GM21515 (cell line): Measurements from ENCODE around the gene KLF7.

ENCODE experiments used
- ATAC-seq: cut with Tn5 transposase; IDR thresholded peaks from one replicate; pipeline ENCODE4 v1.9.1; 2021; ENCODE audit not compliant: unreplicated experiment

KLF7 gene

GRCh38 chr2:207150284-207150683 is 15.5 kb downstream of the KLF7 start:
- no peak for ATAC-seq

GRCh38 chr2:207149249-207150213 is 16.2 kb downstream of the KLF7 start:
- peak; percentile 85 for ATAC-seq

DNA sequence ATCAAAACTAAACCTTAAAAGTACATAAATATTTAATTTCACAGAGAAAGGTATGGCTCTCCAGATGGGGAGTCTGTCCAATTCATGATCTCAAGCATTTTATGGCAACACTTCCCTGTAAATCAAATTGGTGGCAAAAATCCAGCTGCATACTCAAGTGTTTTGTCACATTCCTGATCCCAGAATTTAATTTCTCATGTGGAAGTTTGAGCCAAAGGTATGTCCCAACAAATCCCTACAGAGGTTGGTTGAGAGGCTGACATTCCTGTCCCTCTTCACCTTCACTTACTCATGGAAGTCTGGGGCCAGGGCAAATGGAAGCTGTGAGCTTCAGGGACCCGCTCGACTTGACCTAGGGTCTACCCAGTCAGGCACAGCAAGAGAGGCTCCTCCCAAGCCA is 17.7 kb downstream of the KLF7 start:
- ATAC-seq = no peak

GRCh38 chr2:207144173-207144785 is 21.5 kb downstream of the KLF7 start:
- no peak for ATAC-seq

GRCh38 chr2:207143215-207144172 is 22.3 kb downstream of the KLF7 start:
- ATAC-seq = peak; percentile 60

GRCh38 chr2:207142461-207142860 is 23.3 kb downstream of the KLF7 start:
- ATAC-seq = no peak

DNA sequence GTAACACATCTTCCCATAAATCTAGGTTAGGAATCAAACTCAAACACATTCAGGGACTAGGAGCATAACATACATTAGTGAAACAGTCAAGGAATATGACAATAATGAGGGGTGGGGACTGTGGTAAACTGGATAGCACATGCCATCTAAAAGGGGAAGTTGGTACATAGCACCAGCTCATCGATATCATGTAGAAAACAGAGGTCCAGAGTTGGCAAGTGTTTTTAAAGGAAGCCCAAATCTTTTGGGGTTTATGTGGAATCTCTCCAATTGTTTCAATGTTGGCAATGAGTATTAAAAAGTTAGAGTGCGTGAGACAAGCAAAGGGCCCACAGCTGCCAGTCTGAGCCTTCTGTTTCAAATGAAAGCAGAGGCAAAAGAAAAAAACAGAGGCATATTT is 24.4 kb downstream of the KLF7 start:
- ATAC-seq = no peak

DNA sequence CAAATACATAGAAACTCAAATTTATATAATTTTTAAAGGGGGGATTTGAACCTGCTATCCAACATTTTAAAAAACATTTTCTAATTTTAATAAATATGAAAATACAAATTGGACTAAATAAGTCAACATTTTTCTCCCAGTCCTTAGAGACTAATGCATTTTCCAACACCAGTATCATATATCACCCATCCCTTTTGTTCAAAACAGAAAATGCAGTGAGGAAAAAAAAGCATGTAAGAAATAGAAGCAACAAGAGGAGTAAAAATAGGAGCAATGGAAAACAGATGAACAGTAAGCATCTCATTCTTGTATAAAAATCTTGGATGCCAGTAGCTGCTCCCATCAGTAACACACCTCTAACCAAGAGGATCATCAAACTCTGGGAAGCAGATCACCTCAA is 25.5 kb downstream of the KLF7 start:
- ATAC-seq = no peak

DNA sequence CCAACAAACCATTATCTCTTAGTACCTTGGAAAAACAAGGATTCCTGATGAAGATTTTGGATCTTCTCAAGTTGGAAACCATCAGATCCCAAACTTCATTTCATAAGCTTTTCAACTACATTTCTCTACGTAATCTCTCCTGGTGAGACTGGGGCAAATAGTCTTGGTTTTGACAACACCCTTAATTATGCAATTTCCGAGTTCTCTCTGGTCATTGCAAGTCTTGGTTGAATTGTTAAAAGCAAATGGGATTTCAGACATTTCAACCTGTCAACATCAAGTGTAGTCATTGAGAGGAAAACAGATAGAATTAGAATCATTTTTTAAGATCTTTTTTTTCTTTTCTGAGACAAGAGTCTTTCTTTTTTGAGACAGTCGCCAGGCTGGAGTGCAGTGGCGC is 26.2 kb downstream of the KLF7 start:
- ATAC-seq = no peak

- no peak for ATAC-seq
Observed at GRCh38 chr2:207138627-207139297, 27.0 kb downstream of the KLF7 start.

DNA sequence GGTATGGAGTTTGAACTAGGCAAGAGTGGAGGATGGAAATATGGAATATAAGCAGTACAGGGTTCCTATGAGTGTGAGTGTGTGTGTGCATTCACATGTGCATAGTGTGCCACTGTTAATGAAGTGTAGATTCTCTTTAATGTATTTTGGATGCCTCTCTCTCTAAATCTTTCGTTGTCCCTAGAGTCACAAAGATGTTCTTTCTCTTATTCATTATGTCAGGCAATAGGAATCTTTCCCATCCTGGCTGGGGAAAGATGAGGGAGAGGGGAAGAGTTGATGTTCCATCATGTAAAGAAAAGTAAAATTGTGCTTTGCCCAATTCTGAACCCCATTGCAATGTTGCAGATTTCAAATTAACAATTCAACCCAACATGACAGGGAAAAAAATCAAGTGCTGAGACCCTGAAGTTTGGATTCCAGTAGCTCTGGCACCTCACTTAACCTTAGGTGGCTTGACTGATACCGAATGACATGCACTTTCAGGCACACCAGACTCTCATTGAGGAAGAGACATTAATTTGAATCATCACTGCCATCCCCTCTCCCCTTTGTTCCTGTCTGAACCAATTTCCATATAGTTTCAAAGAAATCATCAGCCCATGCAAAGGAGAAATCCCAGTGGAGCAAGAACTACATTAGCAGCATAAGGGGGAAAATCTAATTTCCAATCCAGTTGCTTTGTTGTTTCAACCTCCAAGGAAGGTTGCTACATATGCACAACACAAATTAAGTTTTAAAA is 28.0 kb downstream of the KLF7 start:
- no peak for ATAC-seq

- ATAC-seq = no peak
Observed at GRCh38 chr2:207136874-207137273, 28.9 kb downstream of the KLF7 start.

- ATAC-seq = no peak
Observed at GRCh38 chr2:207135801-207136457, 29.8 kb downstream of the KLF7 start.

GRCh38 chr2:207135340-207135739 is 30.4 kb downstream of the KLF7 start:
- no peak for ATAC-seq

- ATAC-seq = no peak
Observed at GRCh38 chr2:207133820-207134519, 31.8 kb downstream of the KLF7 start.

DNA sequence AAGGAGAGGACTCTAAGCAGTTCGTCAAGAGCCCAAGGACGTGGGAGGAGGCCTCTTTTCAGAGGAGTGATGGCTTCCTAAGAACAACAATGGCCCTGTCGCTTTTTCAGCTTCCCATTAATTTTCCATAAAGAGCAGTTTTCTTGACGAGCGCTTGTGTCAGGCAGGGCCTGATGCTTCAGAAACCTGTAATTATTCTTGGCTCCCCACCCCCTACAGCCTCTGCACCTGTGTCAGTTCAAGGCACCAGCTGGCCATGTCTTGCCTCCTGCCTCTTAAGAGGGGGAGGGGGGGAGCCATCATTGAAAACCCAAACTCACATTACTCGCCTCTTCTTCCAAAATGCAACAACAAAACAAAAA is 32.3 kb downstream of the KLF7 start:
- no peak for ATAC-seq

GRCh38 chr2:207132019-207132418 is 33.7 kb downstream of the KLF7 start:
- no peak for ATAC-seq

- no peak for ATAC-seq
Observed at GRCh38 chr2:207131594-207131993, 34.2 kb downstream of the KLF7 start.

DNA sequence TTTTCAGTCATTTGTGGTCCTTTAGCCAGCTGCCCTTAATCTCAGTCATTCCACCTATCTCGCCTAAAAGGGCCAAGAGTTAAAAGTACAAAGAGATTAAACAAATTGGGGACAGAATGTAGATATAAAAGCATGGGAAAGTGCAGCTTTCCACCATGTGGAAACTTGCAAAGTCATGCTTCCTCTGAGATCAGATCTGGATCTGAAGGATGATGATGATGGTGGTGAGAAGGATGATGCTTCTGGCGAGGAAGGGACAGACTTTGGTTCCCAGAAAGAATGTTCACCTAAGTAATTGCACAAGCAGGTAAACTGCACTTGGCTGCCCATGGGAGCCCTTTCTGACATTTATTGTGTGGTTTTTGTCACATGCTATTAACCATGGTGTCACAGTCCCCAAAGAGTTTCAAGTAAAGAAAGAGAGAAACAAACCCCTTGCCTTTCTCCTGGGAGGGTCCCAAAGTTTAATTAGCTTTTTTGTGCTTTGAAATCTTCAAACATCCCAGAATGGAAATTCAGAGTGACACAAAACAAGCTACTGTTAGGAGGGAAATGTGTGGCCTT is 34.7 kb downstream of the KLF7 start:
- no peak for ATAC-seq
